ENCODE measurements around the gene CLDN5.

Gene CLDN5

DNA sequence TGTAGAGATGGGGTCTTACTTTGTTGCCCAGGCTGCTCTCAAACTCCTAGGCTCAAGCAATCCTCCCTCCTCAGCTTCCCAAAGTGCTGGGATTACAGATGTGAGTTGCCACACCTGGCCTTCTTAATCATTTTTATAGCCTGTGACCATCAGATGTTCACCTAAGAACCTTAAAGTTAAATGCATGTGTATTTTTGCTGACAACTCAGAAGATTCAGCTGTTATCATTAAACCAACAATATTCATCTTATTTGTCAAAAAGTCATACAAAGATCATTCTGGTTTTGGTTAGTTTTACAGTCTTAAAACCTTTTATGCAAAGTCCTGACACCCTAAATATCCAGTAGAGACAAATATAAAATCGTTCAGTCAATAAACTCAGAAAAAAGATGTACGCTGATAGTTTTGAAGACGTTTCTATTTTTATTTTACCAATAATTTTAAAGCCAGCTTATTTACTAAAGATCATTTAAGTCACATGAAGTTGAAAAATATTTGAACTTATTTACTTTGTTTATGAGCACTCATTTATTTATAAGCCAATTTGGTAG lies 22.2 kb downstream of the CLDN5 start:
- no peak for DNase-seq

- no peak for DNase-seq
These were observed 24.3 kb downstream of the CLDN5 start for GRCh38 chr22:19499880-19500242.

DNA sequence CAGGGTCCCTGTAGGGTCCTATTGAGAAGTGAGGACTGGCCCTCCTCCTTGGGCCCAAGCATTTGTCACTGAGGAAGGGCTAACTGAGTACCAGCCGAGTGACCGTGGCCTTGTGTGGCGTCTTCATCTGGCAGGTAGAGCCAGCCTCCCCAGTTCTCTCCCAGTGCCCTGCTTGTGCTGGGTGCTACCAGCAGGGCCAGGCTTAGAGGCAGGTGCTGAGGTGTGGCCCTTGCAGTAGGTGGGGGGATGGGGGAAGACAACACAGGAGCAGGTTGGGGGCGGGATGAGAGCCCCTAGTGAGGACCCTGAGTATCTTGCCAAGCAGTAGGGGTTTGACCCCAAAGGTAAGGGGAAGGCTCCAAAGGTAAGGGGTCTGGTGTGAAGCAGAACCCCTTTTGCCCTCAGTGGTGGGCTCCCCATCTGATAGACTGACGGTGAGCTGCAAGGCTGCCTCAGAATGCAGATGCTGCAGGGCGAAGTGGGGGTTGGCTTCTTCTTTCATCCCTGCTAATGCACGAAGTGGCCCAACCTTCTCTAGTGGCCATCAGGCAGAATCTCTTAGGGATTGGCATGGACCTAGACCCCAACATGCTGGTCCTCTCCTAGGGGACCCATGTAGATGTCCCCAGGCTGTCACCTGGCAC lies 24.9 kb downstream of the CLDN5 start:
- DNase-seq, result no peak

DNA sequence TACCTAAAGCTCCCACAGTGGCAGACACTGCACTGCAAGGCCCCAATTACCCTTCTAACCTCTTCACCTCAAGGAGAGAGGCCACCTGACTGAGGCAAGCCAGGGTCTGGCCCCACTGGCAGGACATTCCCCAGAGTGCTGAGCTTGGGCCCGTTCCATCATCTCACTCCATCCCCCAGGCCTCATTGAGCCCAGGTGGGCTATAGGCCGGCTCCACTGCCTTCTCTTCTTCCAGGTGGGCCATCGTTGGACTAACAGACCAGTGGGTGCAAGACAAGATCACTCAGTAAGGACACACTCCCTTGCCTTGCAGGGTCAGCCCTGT lies 25.4 kb downstream of the CLDN5 start:
- DNase-seq, result no peak

GRCh38 chr22:19498154-19498865 lies 25.9 kb downstream of the CLDN5 start:
- DNase-seq, result no peak

- DNase-seq, result no peak
These were observed 27.0 kb downstream of the CLDN5 start for GRCh38 chr22:19497245-19497644.

GRCh38 chr22:19496324-19496630 lies 27.9 kb downstream of the CLDN5 start:
- DNase-seq, result no peak

- DNase-seq, result no peak
These were observed 28.5 kb downstream of the CLDN5 start for GRCh38 chr22:19495562-19496323.

DNA sequence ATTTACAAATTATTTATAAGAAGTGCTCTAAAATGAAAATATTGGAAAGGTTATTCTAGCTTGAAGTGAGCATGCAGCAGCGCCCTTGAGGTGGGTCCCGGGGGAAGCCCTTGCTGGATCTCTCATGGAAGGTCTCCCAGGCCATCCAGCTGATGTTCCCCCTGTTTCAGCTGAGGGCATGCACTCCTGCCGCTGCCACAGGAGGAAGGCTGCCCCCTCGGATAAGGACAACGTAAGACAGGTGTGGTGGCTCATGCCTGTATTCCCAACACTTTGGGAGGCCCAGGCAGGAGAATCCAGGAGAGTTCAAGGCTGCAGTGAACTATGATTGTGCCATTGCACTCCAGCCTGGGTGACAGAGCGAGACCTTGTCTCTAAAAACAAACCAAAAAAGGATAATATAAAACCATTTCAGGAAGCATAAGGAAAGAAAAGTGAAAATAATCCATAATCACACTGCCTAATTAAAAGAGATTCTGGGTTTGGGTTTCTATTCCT lies 29.5 kb downstream of the CLDN5 start:
- DNase-seq, result no peak

DNA sequence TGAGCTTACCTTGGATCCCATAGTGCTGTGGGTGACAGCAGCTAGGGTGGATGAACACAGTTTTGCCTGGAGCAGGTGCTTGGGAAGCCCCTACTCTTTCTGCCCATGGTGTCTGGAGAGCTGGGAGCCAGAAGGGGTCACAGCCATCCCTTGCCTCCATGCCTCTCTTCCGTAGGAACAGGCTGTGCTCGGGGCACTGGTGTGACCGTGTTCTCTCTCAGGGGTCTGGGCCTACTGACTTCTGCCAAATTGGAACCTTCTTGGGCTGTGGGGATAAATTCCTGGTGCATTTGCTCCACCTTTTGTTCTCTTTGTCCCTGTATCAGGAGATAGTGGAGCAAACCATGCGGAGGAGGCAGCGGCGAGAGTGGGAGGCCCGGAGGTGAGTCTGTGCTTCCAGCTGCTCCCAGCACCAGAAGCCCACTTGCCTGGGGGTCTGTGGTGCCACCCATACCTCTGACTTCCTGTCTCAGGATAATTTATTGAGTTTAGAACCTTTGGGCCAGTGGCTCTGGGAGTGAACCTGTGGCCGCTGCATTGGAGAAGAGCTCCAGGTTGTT lies 30.1 kb downstream of the CLDN5 start:
- DNase-seq, result no peak

- DNase-seq, result no peak
These were observed 31.6 kb downstream of the CLDN5 start for GRCh38 chr22:19492504-19493174.

GRCh38 chr22:19490628-19491230 lies 33.5 kb downstream of the CLDN5 start:
- no peak for DNase-seq

GRCh38 chr22:19488884-19489843 lies 35.0 kb downstream of the CLDN5 start:
- DNase-seq, result peak; percentile 20 to 33

DNA sequence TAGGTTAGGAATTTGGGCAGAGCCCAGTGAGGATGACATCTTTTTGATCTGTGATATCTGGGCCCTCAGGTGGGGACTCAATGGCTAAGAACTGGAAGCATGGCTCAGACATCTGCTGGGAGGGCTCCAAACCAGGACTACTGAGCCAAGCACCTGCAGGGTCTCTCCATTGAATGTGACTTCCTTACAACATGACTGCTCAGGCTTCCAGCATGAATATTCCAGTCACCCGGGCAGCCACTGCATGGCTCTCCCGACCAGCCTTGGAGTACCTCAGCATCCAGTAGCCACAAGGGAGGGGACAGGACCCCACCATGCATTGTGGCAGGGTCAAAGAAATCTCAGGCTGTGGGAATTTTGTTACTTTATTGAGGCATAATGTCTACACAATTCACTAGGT lies 35.9 kb downstream of the CLDN5 start:
- DNase-seq, result no peak

GRCh38 chr22:19483481-19484244 lies 40.5 kb downstream of the CLDN5 start:
- no peak for DNase-seq

DNA sequence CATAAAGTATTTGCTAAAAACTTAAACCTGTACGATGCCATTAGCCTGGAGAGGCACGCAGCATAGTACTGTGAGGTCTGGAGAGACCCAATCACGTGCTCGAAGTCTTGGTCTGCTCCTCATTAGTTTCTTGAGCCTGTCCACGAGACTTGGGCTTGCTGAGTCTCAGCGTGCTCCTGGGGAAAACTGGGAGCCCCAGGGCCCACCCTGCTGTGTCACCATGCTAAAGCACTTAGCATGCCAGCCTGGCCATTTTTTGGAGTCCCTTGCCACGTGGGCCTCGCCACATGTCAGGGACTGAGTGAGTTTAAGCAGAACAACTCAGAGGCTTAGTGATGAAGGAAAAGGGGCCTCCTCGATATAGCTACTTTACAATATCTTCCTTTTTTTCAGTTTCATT lies 41.9 kb downstream of the CLDN5 start:
- DNase-seq, result no peak

GRCh38 chr22:19480789-19481188 lies 43.4 kb downstream of the CLDN5 start:
- DNase-seq, result no peak

DNA sequence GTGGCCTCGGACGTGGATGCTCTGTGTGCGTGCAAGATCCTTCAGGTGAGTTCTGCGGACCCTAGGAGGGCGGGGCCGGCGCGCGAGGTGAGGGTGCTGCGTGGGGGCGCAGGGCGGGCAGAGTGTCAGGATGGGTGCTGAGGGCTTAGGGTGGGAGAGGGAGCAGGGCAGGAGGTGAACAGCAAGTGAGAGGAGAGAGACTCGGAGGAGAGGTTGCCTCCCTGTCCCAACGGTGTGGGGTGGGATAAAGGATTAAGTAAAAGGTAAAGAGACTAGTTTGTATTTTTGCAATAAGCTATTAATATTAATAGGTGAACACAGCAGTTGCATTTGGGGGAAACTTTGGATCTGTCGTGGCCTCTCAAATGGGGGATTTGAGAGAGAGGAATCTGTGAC lies 44.0 kb downstream of the CLDN5 start:
- DNase-seq, result no peak

- DNase-seq, result peak; percentile 98
These were observed 44.6 kb downstream of the CLDN5 start, which contains the start of gene CDC45 for GRCh38 chr22:19479355-19480172. CDC45 (plus strand) TSS chr22:19479920; CDS start chr22:19479969, 49 bp downstream.
